Measurements from ENCODE around the gene DLGAP1. TPM values are rescaled to one million over a fixed set of nuclear protein-coding genes. Genes with fewer than 3 reads are reported as not detected.

DLGAP1 gene
- total and polyA plus RNA-seq, 2 experiments from 2014 or later: 17.0 to 48.5 TPM

DNA sequence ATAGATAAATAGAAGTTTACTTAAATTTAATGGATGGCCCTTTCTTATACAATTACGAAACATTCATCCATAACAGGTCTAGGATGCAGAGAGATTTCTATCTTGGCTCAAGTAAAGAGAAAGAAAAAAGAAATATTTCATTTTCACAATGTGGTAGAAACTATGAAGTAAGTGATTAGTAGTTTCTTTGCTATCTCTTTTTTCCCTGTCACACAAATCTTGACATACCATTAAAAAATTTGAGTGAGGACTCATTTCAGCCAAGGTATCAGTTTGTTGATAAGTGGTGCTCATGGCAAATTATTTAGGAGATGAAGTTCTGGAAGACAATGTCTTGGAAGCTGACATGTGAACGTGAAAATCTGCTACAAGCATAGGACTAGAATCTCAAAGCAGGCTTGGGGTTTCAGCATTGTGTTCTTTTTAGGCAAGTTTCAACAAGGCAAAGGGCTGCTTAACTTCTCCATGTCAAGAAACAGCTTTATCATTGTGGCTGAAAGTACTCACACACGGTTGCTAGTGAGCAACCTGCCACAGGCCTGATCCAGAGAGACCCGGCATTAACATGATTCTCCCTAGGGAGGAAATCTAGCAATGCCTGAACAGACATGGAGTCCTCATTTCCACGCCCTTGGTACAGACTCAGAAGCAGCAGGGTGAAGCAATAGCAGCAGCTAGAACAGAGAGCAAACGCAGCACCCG lies 414.6 kb downstream of the DLGAP1 start:
- Mint-ChIP-seq H3K4me1 (peaks cover 20% of the 10 kb centered on the region; the same call in 2 of the 3 replicates), H3K27me3 (ENCODE audit: insufficient read depth, low read depth, poor library complexity) (peaks cover 4% of the 10 kb centered on the region), H3K27ac (no peak overlapping the region), H3K36me3 (ENCODE audit: low read depth) (no peaks in the 10 kb centered on the region), H3K4me3 (no peak overlapping the region), H3K9me3 (no peaks in the 10 kb centered on the region)
- Histone ChIP-seq H3K36me3 (ENCODE audit: insufficient read depth) (no peaks in the 10 kb centered on the region), H4K20me1 (replicated peaks; ENCODE audit: insufficient read depth) (no peaks in the 10 kb centered on the region), H3K4me3 (no peak overlapping the region), H3K79me2 (replicated peaks; ENCODE audit: insufficient read depth) (no peaks in the 10 kb centered on the region), H2AFZ (no peak overlapping the region), H3K27me3 (ENCODE audit: insufficient read depth) (no peaks in the 10 kb centered on the region), H3K9me2 (ENCODE audit: insufficient read depth) (no peaks in the 10 kb centered on the region), H3K4me1 (ENCODE audit: insufficient read depth) (peaks cover 15% of the 10 kb centered on the region; the same call in 1 of the 2 replicates), H3K4me2 (no peak overlapping the region), H3K27ac (ENCODE audit: low read depth) (no peak overlapping the region), H3F3A (replicated peaks; ENCODE audit: low read depth) (no peaks in the 10 kb centered on the region)
- no peak for ATAC-seq
- DNase-seq (ENCODE audit: low spot score): no peak
- TF ChIP-seq, protein P1, sequence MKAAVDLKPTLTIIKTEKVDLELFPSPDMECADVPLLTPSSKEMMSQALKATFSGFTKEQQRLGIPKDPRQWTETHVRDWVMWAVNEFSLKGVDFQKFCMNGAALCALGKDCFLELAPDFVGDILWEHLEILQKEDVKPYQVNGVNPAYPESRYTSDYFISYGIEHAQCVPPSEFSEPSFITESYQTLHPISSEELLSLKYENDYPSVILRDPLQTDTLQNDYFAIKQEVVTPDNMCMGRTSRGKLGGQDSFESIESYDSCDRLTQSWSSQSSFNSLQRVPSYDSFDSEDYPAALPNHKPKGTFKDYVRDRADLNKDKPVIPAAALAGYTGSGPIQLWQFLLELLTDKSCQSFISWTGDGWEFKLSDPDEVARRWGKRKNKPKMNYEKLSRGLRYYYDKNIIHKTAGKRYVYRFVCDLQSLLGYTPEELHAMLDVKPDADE (IDR thresholded peaks at IDR 0.05): no peak
- TF ChIP-seq EZH2phosphoT487 (IDR thresholded peaks at IDR 0.05; ENCODE audit: unreplicated experiment): no peak
- TF ChIP-seq NANOG (IDR thresholded peaks at IDR 0.05; ENCODE audit: borderline replicate concordance): no peak
- TF ChIP-seq CREB1 (CRISPR knock-in tag; IDR thresholded peaks at IDR 0.05; ENCODE audit: low read depth): no peak
- TF ChIP-seq, protein P2, sequence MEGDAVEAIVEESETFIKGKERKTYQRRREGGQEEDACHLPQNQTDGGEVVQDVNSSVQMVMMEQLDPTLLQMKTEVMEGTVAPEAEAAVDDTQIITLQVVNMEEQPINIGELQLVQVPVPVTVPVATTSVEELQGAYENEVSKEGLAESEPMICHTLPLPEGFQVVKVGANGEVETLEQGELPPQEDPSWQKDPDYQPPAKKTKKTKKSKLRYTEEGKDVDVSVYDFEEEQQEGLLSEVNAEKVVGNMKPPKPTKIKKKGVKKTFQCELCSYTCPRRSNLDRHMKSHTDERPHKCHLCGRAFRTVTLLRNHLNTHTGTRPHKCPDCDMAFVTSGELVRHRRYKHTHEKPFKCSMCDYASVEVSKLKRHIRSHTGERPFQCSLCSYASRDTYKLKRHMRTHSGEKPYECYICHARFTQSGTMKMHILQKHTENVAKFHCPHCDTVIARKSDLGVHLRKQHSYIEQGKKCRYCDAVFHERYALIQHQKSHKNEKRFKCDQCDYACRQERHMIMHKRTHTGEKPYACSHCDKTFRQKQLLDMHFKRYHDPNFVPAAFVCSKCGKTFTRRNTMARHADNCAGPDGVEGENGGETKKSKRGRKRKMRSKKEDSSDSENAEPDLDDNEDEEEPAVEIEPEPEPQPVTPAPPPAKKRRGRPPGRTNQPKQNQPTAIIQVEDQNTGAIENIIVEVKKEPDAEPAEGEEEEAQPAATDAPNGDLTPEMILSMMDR (conservative IDR thresholded peaks at IDR 0.05; ENCODE audit: low read depth in 2 of 2): no peak
- no peak for TF ChIP-seq STAT1 (IDR thresholded peaks at IDR 0.05; ENCODE audit: unreplicated experiment)
- TF ChIP-seq ZNF114 (CRISPR knock-in tag; IDR thresholded peaks at IDR 0.05): no peak
- no peak for TF ChIP-seq ZNF331 (CRISPR knock-in tag; IDR thresholded peaks at IDR 0.05; ENCODE audit: low read depth)
- no peak for TF ChIP-seq JUNB (IDR thresholded peaks at IDR 0.05; ENCODE audit: unreplicated experiment)
- TF ChIP-seq, protein P3, sequence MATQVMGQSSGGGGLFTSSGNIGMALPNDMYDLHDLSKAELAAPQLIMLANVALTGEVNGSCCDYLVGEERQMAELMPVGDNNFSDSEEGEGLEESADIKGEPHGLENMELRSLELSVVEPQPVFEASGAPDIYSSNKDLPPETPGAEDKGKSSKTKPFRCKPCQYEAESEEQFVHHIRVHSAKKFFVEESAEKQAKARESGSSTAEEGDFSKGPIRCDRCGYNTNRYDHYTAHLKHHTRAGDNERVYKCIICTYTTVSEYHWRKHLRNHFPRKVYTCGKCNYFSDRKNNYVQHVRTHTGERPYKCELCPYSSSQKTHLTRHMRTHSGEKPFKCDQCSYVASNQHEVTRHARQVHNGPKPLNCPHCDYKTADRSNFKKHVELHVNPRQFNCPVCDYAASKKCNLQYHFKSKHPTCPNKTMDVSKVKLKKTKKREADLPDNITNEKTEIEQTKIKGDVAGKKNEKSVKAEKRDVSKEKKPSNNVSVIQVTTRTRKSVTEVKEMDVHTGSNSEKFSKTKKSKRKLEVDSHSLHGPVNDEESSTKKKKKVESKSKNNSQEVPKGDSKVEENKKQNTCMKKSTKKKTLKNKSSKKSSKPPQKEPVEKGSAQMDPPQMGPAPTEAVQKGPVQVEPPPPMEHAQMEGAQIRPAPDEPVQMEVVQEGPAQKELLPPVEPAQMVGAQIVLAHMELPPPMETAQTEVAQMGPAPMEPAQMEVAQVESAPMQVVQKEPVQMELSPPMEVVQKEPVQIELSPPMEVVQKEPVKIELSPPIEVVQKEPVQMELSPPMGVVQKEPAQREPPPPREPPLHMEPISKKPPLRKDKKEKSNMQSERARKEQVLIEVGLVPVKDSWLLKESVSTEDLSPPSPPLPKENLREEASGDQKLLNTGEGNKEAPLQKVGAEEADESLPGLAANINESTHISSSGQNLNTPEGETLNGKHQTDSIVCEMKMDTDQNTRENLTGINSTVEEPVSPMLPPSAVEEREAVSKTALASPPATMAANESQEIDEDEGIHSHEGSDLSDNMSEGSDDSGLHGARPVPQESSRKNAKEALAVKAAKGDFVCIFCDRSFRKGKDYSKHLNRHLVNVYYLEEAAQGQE (IDR thresholded peaks at IDR 0.05; ENCODE audit: unreplicated experiment): no peak
- TF ChIP-seq POLR2AphosphoS5 (IDR thresholded peaks at IDR 0.05; ENCODE audit: low read depth): no peak
- no peak for TF ChIP-seq EZH2 (IDR thresholded peaks at IDR 0.05; ENCODE audit: low read depth, unreplicated experiment)
- TF ChIP-seq, protein P4, sequence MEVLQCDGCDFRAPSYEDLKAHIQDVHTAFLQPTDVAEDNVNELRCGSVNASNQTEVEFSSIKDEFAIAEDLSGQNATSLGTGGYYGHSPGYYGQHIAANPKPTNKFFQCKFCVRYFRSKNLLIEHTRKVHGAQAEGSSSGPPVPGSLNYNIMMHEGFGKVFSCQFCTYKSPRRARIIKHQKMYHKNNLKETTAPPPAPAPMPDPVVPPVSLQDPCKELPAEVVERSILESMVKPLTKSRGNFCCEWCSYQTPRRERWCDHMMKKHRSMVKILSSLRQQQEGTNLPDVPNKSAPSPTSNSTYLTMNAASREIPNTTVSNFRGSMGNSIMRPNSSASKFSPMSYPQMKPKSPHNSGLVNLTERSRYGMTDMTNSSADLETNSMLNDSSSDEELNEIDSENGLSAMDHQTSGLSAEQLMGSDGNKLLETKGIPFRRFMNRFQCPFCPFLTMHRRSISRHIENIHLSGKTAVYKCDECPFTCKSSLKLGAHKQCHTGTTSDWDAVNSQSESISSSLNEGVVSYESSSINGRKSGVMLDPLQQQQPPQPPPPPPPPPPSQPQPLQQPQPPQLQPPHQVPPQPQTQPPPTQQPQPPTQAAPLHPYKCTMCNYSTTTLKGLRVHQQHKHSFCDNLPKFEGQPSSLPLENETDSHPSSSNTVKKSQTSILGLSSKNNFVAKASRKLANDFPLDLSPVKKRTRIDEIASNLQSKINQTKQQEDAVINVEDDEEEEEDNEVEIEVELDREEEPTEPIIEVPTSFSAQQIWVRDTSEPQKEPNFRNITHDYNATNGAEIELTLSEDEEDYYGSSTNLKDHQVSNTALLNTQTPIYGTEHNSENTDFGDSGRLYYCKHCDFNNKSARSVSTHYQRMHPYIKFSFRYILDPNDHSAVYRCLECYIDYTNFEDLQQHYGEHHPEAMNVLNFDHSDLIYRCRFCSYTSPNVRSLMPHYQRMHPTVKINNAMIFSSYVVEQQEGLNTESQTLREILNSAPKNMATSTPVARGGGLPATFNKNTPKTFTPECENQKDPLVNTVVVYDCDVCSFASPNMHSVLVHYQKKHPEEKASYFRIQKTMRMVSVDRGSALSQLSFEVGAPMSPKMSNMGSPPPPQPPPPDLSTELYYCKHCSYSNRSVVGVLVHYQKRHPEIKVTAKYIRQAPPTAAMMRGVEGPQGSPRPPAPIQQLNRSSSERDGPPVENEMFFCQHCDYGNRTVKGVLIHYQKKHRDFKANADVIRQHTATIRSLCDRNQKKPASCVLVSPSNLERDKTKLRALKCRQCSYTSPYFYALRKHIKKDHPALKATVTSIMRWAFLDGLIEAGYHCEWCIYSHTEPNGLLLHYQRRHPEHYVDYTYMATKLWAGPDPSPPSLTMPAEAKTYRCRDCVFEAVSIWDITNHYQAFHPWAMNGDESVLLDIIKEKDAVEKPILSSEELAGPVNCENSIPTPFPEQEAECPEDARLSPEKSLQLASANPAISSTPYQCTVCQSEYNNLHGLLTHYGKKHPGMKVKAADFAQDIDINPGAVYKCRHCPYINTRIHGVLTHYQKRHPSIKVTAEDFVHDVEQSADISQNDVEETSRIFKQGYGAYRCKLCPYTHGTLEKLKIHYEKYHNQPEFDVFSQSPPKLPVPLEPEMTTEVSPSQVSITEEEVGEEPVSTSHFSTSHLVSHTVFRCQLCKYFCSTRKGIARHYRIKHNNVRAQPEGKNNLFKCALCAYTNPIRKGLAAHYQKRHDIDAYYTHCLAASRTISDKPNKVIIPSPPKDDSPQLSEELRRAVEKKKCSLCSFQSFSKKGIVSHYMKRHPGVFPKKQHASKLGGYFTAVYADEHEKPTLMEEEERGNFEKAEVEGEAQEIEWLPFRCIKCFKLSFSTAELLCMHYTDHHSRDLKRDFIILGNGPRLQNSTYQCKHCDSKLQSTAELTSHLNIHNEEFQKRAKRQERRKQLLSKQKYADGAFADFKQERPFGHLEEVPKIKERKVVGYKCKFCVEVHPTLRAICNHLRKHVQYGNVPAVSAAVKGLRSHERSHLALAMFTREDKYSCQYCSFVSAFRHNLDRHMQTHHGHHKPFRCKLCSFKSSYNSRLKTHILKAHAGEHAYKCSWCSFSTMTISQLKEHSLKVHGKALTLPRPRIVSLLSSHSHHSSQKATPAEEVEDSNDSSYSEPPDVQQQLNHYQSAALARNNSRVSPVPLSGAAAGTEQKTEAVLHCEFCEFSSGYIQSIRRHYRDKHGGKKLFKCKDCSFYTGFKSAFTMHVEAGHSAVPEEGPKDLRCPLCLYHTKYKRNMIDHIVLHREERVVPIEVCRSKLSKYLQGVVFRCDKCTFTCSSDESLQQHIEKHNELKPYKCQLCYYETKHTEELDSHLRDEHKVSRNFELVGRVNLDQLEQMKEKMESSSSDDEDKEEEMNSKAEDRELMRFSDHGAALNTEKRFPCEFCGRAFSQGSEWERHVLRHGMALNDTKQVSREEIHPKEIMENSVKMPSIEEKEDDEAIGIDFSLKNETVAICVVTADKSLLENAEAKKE (CRISPR knock-in tag; IDR thresholded peaks at IDR 0.05): no peak

Data from GM23338 (cell line).